Hepatocyte (in vitro differentiated cells): ENCODE data around the gene SLC10A2.

ENCODE experiments used
- CTCF ChIP-seq: fragments of 200-600 bp; sonication (generic); IDR thresholded peaks from 2 replicates; pipeline ENCODE4 v1.5.1; 2016; ENCODE audit warnings: antibody characterized with exemption, mild to moderate bottlenecking; ENCODE audit not compliant: poor library complexity
- EZH2 ChIP-seq: fragments of 200-600 bp; sonication (generic); IDR thresholded peaks from 2 replicates; pipeline ENCODE4 v1.6.1; 2016; ENCODE audit warnings: antibody characterized with exemption, mild to moderate bottlenecking, borderline replicate concordance

DNA sequence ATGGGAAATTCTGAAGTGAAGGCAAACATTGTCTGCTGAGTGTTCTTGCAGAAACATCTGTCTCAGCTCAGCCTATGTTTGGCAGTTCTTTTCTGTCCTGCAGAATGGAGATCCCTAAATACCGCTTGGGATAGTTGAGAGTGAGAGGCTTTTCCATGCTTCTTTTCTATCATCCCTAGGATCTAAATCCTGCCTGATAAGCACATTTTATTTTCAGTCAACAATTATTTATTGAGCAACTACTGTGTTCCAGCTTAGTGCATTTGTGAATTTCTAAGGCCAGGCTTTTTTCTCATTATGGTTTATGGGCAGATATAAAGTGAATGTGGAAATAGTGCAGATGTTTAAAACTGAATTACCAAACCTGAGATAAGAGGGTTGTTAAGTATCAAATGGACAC is 62.6 kb downstream of the SLC10A2 start:
- TF ChIP-seq CTCF, result no peak
- TF ChIP-seq EZH2, result no peak
